HG02571 (cell line): ENCODE measurements around the gene ACCS.

ENCODE experiments used
- ATAC-seq: cut with Tn5 transposase; IDR thresholded peaks from one replicate; pipeline ENCODE4 v1.9.1; 2021; ENCODE audit warnings: mild to moderate bottlenecking, moderate library complexity; ENCODE audit not compliant: unreplicated experiment

Gene ACCS

DNA sequence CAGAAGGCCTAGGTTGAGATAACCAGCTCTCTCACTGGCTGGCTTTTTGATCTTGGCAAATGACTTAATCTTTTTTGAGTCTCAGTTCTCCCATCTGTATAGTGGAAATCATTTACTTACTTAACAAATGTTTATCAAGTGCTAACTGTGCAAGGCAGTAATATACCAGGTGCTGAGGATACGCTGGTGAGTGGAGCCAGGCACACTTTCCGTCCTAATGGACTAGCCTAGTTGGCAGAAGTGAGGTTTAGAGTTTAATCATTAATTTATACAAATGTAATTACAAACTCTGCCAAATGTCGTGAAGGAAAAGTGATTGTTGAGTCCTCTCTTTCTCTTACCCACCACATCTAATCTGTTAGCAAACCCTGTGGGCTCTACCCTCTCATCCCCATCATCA lies 62.7 kb downstream of the ACCS start:
- ATAC-seq = no peak

DNA sequence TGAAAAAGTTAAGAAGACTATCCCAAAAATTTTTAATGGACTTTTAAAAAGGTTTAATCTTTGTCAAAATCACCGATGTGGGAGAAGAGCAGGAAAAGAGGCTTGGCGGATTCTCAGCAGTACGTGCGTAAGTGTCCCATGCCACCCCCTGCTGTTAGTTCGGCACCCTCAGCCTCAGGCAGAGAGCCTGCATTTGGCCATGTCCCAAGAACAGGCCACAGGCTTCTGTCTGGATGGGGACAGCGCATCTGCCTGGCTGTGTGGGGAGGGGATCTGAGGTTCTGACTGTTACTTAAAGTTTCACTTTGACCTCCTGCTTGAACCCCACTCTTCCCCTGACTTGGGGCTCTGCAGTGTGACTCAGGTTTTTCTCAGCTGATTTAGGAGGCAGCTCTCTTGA lies 64.7 kb downstream of the ACCS start:
- no peak for ATAC-seq

DNA sequence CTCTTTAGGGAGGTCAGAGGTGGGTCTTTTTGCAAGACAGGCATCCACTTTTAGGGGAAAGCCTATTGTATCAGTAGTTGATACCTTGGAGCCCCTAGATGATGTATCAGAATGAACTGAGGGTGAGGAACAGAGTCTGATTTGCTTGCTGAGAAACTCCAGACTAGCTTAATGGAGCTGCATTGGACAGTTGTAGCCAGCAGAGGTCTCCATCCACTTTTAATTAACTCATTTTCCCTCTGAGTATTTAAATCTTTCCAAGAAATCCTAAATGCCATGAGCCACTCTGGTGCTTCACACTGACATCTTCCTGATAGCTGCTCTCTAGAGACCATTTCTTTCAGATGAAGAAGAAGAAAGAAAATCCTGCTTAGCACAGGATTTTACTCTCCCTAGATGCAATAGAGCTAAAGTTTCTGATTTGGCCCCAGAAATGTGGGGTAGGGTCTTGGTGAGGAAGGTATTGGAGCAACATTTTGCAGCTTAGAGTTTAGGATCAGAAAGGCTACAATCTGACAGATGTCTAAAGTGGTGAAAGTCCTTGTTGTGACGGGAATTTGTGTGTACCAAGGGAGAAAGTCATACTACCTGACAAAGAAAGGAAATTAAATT lies 67.4 kb downstream of the ACCS start:
- ATAC-seq = no peak
